CD14-positive monocyte (primary cell): ENCODE data around the gene ROBO1. TPM values are rescaled to one million over a fixed set of nuclear protein-coding genes. Genes with fewer than 3 reads are reported as not detected.

ENCODE experiments used
- DNase-seq, 3 donors: peaks; one replicate each; pipeline ENCODE4 v3.0.0-alpha.2; 2011 to 2022
- H2AFZ ChIP-seq: 2 replicates; pipeline ENCODE4 v1.6.0; 2012; ENCODE audit warnings: mild to moderate bottlenecking, low read depth, low read length, inconsistent platforms; ENCODE audit not compliant: insufficient read depth, poor library complexity, severe bottlenecking
- H3K27ac ChIP-seq, 2 donors: 1 replicate in 1 of 2; 2 replicates in 1 of 2; pipeline ENCODE4 v1.5.1; 2012 to 2013; ENCODE audit warnings: low read length in 2 of 2, control low read depth in 1 of 2, inconsistent platforms in 1 of 2, low read depth in 1 of 2, mild to moderate bottlenecking in 1 of 2
- H3K27me3 ChIP-seq, 2 donors: one replicate each; pipeline versions ENCODE4 v1.6.0 to v1.6.1; 2011 to 2013; ENCODE audit warnings: low read length in 2 of 2; ENCODE audit not compliant: control insufficient read depth in 2 of 2, insufficient read depth in 2 of 2
- H3K36me3 ChIP-seq, 2 donors: replicated peaks in 1 of 2; 1 replicate in 1 of 2; 2 replicates in 1 of 2; pipeline versions ENCODE4 v1.5.1 to v1.6.1; 2012 to 2013; ENCODE audit warnings: low read length in 2 of 2, control low read depth in 1 of 2, inconsistent platforms in 1 of 2, mild to moderate bottlenecking in 1 of 2; ENCODE audit not compliant: insufficient read depth in 2 of 2, control insufficient read depth in 1 of 2
- H3K4me1 ChIP-seq, 2 donors: 1 replicate in 1 of 2; 2 replicates in 1 of 2; pipeline versions ENCODE4 v1.5.1 to v1.6.1; 2012 to 2013; ENCODE audit warnings: low read length in 2 of 2, control low read depth in 1 of 2, inconsistent platforms in 1 of 2, mild to moderate bottlenecking in 1 of 2, moderate library complexity in 1 of 2; ENCODE audit not compliant: insufficient read depth in 2 of 2, control insufficient read depth in 1 of 2
- H3K4me2 ChIP-seq: replicated peaks from 2 replicates; pipeline ENCODE3; 2012; ENCODE audit warnings: low read length, moderate library complexity, mild to moderate bottlenecking; ENCODE audit not compliant: poor library complexity, severe bottlenecking; ENCODE audit errors: extremely low read depth
- H3K4me3 ChIP-seq, 3 experiments: fragments of 200-600 bp in 1 of 3; sonication (generic) in 1 of 3; replicated peaks in 1 of 3; 1 replicate in 2 of 3; 2 replicates in 1 of 3; pipeline ENCODE4 v1.5.1; 2011 to 2013; ENCODE audit warnings: low read length in 3 of 3, mild to moderate bottlenecking in 3 of 3, control low read depth in 2 of 3, low read depth in 2 of 3, inconsistent platforms in 1 of 3, moderate library complexity in 1 of 3
- H3K79me2 ChIP-seq: 2 replicates; pipeline ENCODE4 v1.6.0; 2012; ENCODE audit warnings: mild to moderate bottlenecking, control low read depth, inconsistent platforms, low read length, moderate library complexity; ENCODE audit not compliant: insufficient read depth
- H3K9ac ChIP-seq: 2 replicates; pipeline ENCODE4 v1.6.0; 2017; ENCODE audit warnings: low read length, mild to moderate bottlenecking; ENCODE audit not compliant: insufficient read depth, poor library complexity, severe bottlenecking
- H3K9me3 ChIP-seq, 2 donors: replicated peaks in 1 of 2; 1 replicate in 1 of 2; 2 replicates in 1 of 2; pipeline versions ENCODE4 v1.5.1 to v1.6.1; 2012 to 2013; ENCODE audit warnings: low read length in 2 of 2, control low read depth in 1 of 2; ENCODE audit not compliant: control insufficient read depth in 1 of 2, insufficient read depth in 1 of 2
- H4K20me1 ChIP-seq: 2 replicates; pipeline ENCODE4 v1.6.0; 2012; ENCODE audit warnings: mild to moderate bottlenecking, low read length, control low read depth, moderate library complexity; ENCODE audit not compliant: insufficient read depth
- H3K27ac Mint-ChIP-seq, 7 donors: one replicate each; pipeline ENCODE4 v1.8.0; 2020; ENCODE audit warnings: mild to moderate bottlenecking in 7 of 7, mixed read lengths in 7 of 7, moderate library complexity in 6 of 7, inconsistent platforms in 2 of 7
- H3K27me3 Mint-ChIP-seq, 3 donors: one replicate each; pipeline ENCODE4 v1.8.0; 2021 to 2022; ENCODE audit warnings: low read depth in 3 of 3, mild to moderate bottlenecking in 3 of 3, mixed read lengths in 3 of 3, moderate library complexity in 3 of 3, inconsistent platforms in 1 of 3
- H3K36me3 Mint-ChIP-seq, 2 donors: one replicate each; pipeline ENCODE4 v1.8.0; 2020; ENCODE audit warnings: mixed read lengths in 2 of 2, inconsistent platforms in 1 of 2, mild to moderate bottlenecking in 1 of 2
- H3K4me1 Mint-ChIP-seq: one replicate; pipeline ENCODE4 v1.8.0; 2020; ENCODE audit warnings: mild to moderate bottlenecking, mixed read lengths
- H3K4me3 Mint-ChIP-seq, 2 donors: one replicate each; pipeline ENCODE4 v1.8.0; 2020; ENCODE audit warnings: mild to moderate bottlenecking in 2 of 2, mixed read lengths in 2 of 2, moderate library complexity in 1 of 2
- H3K9me3 Mint-ChIP-seq, 7 donors: one replicate each; pipeline ENCODE4 v1.8.0; 2020 to 2022; ENCODE audit warnings: mixed read lengths in 7 of 7, mild to moderate bottlenecking in 6 of 7, moderate library complexity in 6 of 7, inconsistent platforms in 2 of 7
- CTCF ChIP-seq: fragments of 200-600 bp; IDR thresholded peaks from one replicate; pipeline ENCODE4 v1.8.0; 2022; ENCODE audit warnings: antibody characterized with exemption, mild to moderate bottlenecking
- WGBS: methylation state at CpG from one replicate; pipeline ENCODE4 v1.1.5; 2013; ENCODE audit warnings: missing lambda C conversion rate; ENCODE audit not compliant: insufficient coverage; 5-methylcytosine and 5-hydroxymethylcytosine counted together
- intact Hi-C, 2 donors: fragments of 100-400 bp; cut with micrococcal nuclease; formaldehyde crosslinking; loops; one replicate each; pipeline versions ENCODE4 v1.15.0 to v1.15.1; 2023
- polyA plus RNA-seq, 3 donors: library from polyadenylated mRNA; depleted of rRNA in 1 of 3; unstranded in 2 of 3; stranded (reverse) in 1 of 3; fragments of 300-500 nt in 2 of 3; fragments of >200 nt in 1 of 3; fragmentation: Illumina TruSeq in 2 of 3; gene quantifications; 1 replicate in 2 of 3; 2 replicates in 1 of 3; pipeline ENCODE4 v1.2.3, GENCODE V29; 2012 to 2021

The ROBO1 gene
- polyA plus RNA-seq, 3 donors, result 0.09 to 0.10 TPM; not detected in 1

- H3K4me3 ChIP-seq, result no peak overlapping the region
- H3K79me2 ChIP-seq, result no peaks in the 10 kb centered on the region
- TF ChIP-seq CTCF, result no peak
- intact Hi-C loops, result no loop called here
- H3K27me3 ChIP-seq, result no peaks in the 10 kb centered on the region
- H3K4me1 ChIP-seq, result no peaks in the 10 kb centered on the region
- no peak for DNase-seq
- H3K4me3 Mint-ChIP-seq, result no peak overlapping the region
- H3K27ac ChIP-seq, result no peak overlapping the region
- no peak overlapping the region for H3K4me2 ChIP-seq
- no peaks in the 10 kb centered on the region for H3K9me3 ChIP-seq
- H3K27ac Mint-ChIP-seq, result no peak overlapping the region
- H3K36me3 Mint-ChIP-seq, result no peaks in the 10 kb centered on the region
- H3K4me1 Mint-ChIP-seq, result no peaks in the 10 kb centered on the region
- H2AFZ ChIP-seq, result no peak overlapping the region
- no CpG with 5 or more reads among the region's 1 CpG for WGBS
- peaks cover 0 to 2% (median 0%) of the 10 kb centered on the region in 3 donors for H3K27me3 Mint-ChIP-seq
- no peak overlapping the region for H3K9ac ChIP-seq
- H4K20me1 ChIP-seq, result no peaks in the 10 kb centered on the region
- no peaks in the 10 kb centered on the region for H3K36me3 ChIP-seq
- H3K9me3 Mint-ChIP-seq, result peaks cover 0 to 2% (median 0%) of the 10 kb centered on the region in 7 donors
Observed at GRCh38 chr3:79314544-79314943, 453.3 kb downstream of the ROBO1 start.

- no peak overlapping the region for H2AFZ ChIP-seq
- H3K27me3 Mint-ChIP-seq, result no peaks in the 10 kb centered on the region
- no peaks in the 10 kb centered on the region for H4K20me1 ChIP-seq
- H3K4me3 Mint-ChIP-seq, result no peak overlapping the region
- no peaks in the 10 kb centered on the region for H3K27me3 ChIP-seq
- intact Hi-C loops, result no loop called here
- H3K4me3 ChIP-seq, result no peak overlapping the region
- no peak for TF ChIP-seq CTCF
- H3K9ac ChIP-seq, result no peak overlapping the region
- no CpG with 5 or more reads among the region's 1 CpG for WGBS
- no peak for DNase-seq
- peaks cover 0 to 2% (median 0%) of the 10 kb centered on the region in 7 donors for H3K9me3 Mint-ChIP-seq
- H3K27ac ChIP-seq, result no peak overlapping the region
- H3K27ac Mint-ChIP-seq, result no peak overlapping the region
- no peaks in the 10 kb centered on the region for H3K36me3 ChIP-seq
- no peaks in the 10 kb centered on the region for H3K9me3 ChIP-seq
- H3K4me1 Mint-ChIP-seq, result no peaks in the 10 kb centered on the region
- no peaks in the 10 kb centered on the region for H3K4me1 ChIP-seq
- no peak overlapping the region for H3K4me2 ChIP-seq
- no peaks in the 10 kb centered on the region for H3K79me2 ChIP-seq
- H3K36me3 Mint-ChIP-seq, result no peaks in the 10 kb centered on the region
Observed at GRCh38 chr3:79310016-79310415, 457.8 kb downstream of the ROBO1 start.
